ENCODE results near the gene PRICKLE4.
"Not testable (repeated sequence)": the region's sequence is repeated elsewhere in the genome, so short reads cannot be mapped to it uniquely, and the experiment has no call there.

PRICKLE4 gene

DNA sequence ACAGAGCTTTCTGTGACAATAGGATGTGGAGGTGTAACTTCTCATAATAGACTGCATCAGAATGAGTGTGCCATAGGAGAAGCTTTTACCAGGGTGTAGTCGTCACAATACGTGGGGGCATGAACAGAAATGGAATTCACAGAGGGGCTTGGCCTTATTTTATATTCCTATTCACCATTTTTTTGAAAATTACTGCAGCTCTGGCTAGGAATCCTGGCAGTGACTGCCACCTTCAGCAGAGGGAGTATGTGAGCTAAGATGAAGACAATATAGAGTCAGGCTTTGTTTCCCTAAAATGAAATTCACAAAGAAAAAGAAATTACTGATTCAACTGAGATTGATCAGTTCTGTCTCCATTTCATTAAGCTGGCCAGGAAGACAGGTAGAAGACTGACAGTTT lies 20.8 kb downstream of the PRICKLE4 start:
- DNase-seq, result no peak

DNA sequence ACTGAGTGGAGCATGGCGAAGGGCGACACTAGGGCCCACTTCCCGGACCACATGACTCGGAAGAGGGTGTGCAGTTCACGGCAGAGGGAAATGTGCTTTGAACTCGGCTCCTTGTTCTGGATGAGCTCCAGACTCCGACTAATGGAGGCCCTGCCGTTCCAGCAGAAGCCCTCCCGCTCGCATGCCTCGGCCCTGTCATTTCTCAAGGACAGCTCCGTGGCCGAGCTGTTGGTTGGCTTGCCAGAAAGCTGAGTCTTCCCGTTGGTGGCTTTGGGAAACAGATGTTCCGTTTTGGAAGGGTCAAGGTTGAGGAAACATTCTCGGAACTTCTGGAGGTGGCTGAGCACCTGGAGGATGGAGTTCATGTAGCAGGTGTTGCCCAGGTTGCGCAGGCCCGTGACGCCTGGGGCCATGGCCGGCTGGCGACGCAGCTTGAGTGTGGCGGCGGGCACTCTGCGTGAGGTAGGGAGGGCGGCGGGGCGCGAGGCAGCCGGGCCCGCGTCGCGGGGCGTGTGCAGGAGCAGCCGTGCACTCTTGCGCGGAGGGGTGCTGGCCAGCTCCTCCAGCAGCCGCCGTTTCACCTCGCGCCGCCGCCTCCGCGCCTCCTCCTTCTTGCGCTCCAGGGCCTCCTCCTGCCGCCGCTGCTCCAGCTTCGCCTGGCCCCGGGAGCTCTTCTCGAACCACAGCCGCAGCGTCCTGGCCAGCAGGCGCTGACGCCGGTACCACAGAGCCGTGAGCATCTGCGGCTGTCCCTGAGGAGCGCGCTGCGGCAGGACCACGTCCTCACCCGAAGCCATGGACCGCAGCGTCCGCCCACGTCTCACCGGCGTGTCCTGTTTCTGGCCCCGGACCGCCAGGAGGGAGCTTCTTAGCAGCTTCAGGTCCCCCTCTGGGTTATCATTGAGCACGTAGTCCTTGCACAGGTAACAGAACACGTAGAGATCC lies 25.5 kb downstream of the PRICKLE4 start:
- DNase-seq, result no peak

DNA sequence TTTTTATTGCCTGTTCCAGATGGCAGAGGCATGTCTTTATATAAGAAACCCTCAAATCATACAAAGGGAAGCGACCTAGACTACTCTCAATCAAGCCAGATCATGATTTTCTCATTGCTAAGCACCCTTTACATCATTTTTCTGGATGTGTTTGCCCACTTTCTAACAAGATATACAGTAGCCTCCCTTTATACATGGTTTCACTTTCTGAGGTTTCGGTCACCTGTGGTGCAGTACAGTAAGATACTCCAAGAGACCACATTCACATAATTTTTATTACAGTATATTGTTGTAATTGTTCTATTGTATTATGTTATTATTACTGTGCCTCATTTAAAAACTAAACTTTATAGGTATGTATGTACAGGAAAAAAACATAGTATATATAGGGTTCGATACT lies 30.5 kb downstream of the PRICKLE4 start:
- no peak for DNase-seq

DNA sequence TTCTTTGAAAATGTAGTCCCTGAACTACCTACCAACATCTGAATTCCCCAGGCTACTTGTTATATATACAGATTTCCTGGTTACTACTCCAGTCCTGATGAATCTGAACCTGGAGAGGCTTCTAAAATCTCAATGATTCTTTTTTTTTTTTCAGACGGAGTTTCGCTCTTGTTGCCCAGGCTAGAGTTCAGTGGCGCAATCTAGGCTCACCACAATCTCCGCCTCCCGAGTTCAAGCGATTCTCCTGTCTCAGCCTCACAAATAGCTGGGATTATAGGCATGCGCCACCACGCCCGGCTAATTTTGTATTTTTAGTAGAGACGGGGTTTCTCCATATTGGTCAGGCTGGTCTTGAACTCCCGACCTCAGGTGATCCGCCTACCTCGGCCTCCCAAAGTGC lies 31.4 kb downstream of the PRICKLE4 start:
- DNase-seq, result not testable (repeated sequence)

DNA sequence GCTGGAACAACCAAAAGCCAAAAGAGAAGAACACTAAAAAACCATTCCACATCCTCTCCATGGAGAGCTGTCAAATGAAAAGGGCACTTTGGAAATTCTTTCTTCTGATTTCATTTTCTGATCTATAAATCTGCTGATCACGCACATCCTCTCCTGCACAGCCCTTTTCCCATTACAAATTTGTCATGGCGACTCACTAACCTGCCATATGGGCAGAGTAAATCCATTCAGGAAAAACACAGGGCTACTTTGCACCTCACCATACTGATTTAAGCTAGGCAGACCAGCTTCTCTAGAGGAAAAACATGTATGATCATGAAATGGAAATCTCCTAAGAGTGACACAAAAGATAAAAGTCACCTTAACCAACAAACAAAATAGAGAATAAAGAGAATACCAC lies 32.9 kb downstream of the PRICKLE4 start:
- DNase-seq, result no peak

DNA sequence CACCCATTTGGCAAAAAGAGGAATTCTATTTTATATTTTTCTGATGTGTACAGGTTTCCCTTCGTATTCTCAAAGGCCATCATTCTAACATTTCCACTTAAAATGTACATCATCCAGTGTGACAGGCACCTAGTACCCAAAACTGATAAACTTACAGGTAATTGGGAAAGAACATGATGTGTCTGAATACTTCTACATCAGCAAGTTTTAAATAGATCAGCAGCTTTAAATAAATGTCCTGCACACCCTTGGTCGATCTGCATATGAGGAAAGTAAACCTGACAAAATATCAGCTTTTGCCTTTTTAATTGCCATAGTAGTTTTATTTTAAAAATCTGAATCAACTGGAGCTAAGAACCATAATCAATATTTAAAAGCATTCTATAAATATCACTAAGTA lies 33.4 kb downstream of the PRICKLE4 start:
- DNase-seq, result no peak

- no peak for DNase-seq
Measured at GRCh38 chr6:41814629-41815028, 34.0 kb downstream of the PRICKLE4 start.

DNA sequence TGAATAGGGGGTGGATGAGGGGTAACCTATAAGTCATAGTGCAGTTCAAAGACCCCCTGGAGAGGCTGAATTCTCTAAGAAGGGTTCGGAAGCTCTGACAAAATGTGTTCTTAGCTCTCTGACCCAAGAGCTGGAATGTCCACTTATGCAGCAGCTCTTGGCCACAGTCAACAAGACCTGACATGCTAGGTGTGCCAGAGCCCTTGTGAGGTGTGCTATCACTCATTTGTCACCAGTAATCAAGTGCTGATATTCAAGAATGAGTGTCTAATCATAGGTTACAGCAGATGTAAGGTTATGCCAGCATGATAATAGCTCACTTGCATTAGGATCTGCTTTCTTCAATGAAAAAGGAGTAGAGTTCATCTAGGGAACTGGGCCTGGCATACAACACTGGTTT lies 35.0 kb downstream of the PRICKLE4 start:
- DNase-seq, result no peak

- DNase-seq, result no peak
Measured at GRCh38 chr6:41818271-41819054, 37.9 kb downstream of the PRICKLE4 start.

GRCh38 chr6:41821266-41821665 lies 40.7 kb downstream of the PRICKLE4 start:
- no peak for DNase-seq

- no peak for DNase-seq
Measured at GRCh38 chr6:41822021-41822420, 41.4 kb downstream of the PRICKLE4 start.

- no peak for DNase-seq
Measured at GRCh38 chr6:41823178-41823577, 42.6 kb downstream of the PRICKLE4 start.

DNA sequence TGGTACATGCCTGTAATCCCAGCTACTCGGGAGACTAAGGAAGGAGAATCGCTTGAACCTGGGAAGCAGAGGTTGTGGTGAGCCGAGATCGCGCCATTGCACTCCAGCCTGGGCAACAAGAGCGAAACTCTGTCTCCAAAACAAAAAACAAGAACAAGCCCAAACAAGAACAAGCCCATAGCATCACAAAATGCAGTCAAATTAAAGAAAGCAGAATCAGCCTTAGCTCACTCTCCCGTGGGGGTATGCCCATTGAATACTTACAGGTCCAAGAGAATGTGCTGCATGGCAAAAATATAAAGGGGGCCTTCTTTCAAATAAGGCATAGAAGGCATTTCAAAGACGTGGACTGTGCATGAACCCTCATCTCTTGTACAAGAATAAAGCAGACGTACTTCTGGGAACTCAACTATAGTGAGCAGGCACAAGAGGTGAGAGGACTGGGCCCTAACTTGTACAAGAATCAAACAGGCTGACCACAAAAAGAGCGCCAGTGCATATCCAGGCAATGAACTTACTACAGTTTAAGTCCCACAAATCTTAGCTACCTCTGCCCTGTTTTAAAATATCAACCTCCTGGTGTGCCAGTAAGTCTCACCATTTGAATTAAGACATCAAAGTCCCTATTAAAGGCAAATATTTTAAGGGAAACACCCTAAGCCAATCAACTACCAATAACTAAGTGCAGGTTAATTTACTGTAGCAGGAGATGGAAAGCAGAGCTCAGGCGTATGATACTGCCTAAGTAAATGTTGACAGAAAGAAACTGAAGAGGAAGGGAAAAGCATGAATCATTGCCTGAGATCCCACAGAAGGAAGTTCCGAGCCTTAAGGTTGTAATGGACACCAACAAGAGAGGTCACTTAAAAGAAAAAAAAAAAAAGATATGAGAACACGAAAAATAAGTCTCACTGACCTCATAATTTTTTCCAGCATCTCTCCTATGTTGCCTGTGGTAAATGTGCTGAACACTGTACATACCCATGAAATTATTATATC lies 44.3 kb downstream of the PRICKLE4 start:
- DNase-seq, result no peak

DNA sequence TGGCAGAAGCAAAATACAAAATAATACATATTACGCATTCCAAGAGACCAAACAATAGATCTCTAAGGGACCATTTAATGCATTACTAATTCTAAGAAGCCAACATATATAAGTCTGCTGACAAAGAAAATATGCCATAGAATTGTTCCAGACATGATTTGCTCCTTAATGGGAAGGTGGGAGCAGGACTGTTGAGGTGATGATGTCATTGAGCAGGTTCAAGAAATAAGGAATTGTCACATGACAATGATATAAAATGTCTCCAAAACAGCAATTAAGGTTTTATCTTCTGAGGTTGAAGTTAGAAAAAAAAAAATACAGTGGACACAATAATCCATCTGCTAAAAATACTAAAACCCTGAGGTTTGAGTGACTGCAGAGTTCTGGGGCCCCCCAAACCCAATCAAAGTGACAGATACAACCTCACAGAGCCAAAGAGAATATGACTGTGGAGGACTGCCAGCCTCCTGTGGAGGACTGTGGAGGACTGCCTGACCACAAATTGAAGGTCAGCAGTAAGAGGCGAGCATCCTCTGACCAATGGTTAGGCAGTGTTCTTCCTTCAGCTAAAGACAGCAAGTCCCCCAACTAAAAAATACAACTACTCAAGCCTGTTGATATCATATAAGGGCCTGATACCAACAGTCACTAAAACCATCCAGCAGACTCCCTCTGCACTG lies 45.9 kb downstream of the PRICKLE4 start:
- DNase-seq, result no peak

DNA sequence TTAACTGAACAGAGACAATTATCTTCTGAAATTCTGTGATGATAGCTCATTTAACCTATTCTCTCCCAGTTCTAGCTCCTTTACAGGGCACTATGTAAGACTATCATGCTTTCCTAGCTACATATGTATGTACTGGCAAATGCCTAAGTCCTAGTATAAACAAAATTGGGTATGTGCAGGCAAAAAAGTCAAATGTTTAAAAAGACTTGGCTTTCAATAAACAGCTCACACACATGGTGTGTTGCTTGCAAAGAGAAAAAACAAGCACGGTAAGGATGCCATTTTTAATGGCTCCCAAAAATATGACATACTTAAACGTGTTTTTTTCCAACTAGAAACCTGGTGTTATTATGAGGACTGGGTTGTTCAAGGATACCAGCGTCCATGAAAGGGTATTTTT lies 51.7 kb downstream of the PRICKLE4 start:
- DNase-seq, result no peak

- DNase-seq, result no peak
Measured at GRCh38 chr6:41836022-41836659, 55.6 kb downstream of the PRICKLE4 start.

- DNase-seq, result no peak
Measured at GRCh38 chr6:41836660-41837052, 56.1 kb downstream of the PRICKLE4 start.

All from DMS79 (cell line).